Body of pancreas (tissue), 4 donors: Measurements from ENCODE around the gene PIH1D1.

Experiments
- POLR2A ChIP-seq, 3 donors: fragments of 450-650 bp; IDR thresholded peaks; one replicate each; pipeline ENCODE4 v1.6.1; 2016; ENCODE audit warnings: antibody characterized with exemption in 3 of 3, mild to moderate bottlenecking in 2 of 3
- TF ChIP-seq, protein P1 (sequence below), 7 experiments: fragments of 450-650 bp in 4 of 7; fragments of 200-600 bp in 3 of 7; sonication (generic) in 3 of 7; IDR thresholded peaks; one replicate each; pipeline ENCODE4 v1.5.1; 2016 to 2019; ENCODE audit warnings: antibody characterized with exemption in 7 of 7

DNA sequence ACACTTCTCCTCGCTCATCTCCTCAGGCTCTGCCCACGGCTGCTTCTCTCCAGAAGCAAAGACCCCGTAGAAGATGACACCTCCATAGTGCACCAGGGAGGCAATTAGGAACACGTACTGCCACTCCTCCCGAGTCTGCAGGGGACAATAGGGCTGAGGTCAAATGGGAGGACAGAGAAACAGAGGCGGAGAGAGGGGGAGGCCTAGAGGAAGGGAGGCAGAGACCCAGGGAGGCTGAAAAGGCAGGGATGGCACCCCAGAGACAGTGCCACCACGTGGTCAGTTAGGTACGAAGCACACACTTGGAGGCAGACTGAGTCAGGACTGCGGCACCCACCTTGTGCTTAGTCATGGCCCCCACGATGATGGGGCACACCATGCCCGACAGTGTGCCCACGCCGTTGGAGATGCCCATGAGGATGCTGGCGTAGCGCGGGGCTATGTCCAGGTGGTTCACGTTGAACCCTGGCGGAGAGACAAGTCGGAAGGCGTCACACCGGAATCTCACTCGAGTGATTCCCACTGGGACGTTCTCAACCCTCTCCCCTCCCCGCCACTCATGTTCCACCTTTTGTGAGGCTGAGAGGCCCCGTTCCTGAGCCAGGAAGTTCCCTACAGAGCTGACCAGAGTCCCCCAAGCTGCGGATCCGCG, 20.8 kb downstream of the PIH1D1 start:
- TF ChIP-seq, protein P1, sequence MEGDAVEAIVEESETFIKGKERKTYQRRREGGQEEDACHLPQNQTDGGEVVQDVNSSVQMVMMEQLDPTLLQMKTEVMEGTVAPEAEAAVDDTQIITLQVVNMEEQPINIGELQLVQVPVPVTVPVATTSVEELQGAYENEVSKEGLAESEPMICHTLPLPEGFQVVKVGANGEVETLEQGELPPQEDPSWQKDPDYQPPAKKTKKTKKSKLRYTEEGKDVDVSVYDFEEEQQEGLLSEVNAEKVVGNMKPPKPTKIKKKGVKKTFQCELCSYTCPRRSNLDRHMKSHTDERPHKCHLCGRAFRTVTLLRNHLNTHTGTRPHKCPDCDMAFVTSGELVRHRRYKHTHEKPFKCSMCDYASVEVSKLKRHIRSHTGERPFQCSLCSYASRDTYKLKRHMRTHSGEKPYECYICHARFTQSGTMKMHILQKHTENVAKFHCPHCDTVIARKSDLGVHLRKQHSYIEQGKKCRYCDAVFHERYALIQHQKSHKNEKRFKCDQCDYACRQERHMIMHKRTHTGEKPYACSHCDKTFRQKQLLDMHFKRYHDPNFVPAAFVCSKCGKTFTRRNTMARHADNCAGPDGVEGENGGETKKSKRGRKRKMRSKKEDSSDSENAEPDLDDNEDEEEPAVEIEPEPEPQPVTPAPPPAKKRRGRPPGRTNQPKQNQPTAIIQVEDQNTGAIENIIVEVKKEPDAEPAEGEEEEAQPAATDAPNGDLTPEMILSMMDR (IDR thresholded peaks at IDR 0.05), result peak in 1 of 7 experiments; percentile 4
- no peak for TF ChIP-seq POLR2A (IDR thresholded peaks at IDR 0.05)
